CD4-positive, alpha-beta T cell treated with Interleukin-6 for 4 hours (primary cell): ENCODE results near the gene PDE7B.
"Not testable (repeated sequence)": the region's sequence is repeated elsewhere in the genome, so short reads cannot be mapped to it uniquely, and the experiment has no call there.

Experiments
- DNase-seq: peaks from one replicate; pipeline ENCODE4 v3.0.0-alpha.2; 2020; ENCODE audit warnings: mixed read lengths

PDE7B gene

GRCh38 chr6:135852746-135853145 is 1.2 kb downstream of the PDE7B start:
- no peak for DNase-seq

GRCh38 chr6:135853227-135853626 is 1.7 kb downstream of the PDE7B start:
- DNase-seq, result no peak

GRCh38 chr6:135853986-135854385 is 2.5 kb downstream of the PDE7B start:
- DNase-seq, result no peak

- no peak for DNase-seq
Observed at GRCh38 chr6:135854799-135855198, 3.3 kb downstream of the PDE7B start.

- no peak for DNase-seq
Observed at GRCh38 chr6:135858931-135859330, 7.4 kb downstream of the PDE7B start.

GRCh38 chr6:135860361-135860760 is 8.9 kb downstream of the PDE7B start:
- no peak for DNase-seq

GRCh38 chr6:135861189-135861588 is 9.7 kb downstream of the PDE7B start:
- no peak for DNase-seq

GRCh38 chr6:135864929-135865328 is 13.4 kb downstream of the PDE7B start:
- not testable (repeated sequence) for DNase-seq

- DNase-seq, result no peak
Observed at GRCh38 chr6:135866445-135867123, 15.1 kb downstream of the PDE7B start.

- no peak for DNase-seq
Observed at GRCh38 chr6:135867332-135867731, 15.8 kb downstream of the PDE7B start.

GRCh38 chr6:135869857-135870256 is 18.4 kb downstream of the PDE7B start:
- no peak for DNase-seq

- no peak for DNase-seq
Observed at GRCh38 chr6:135870722-135871121, 19.2 kb downstream of the PDE7B start.

- DNase-seq, result no peak
Observed at GRCh38 chr6:135871296-135871695, 19.8 kb downstream of the PDE7B start.

GRCh38 chr6:135871878-135872277 is 20.4 kb downstream of the PDE7B start:
- no peak for DNase-seq

GRCh38 chr6:135875446-135875845 is 23.9 kb downstream of the PDE7B start:
- DNase-seq, result no peak

- peak; percentile 18 for DNase-seq
Observed at GRCh38 chr6:135876058-135876457, 24.6 kb downstream of the PDE7B start.

GRCh38 chr6:135877666-135878065 is 26.2 kb downstream of the PDE7B start:
- no peak for DNase-seq

GRCh38 chr6:135880066-135880972 is 28.8 kb downstream of the PDE7B start:
- peak; percentile 66 for DNase-seq

GRCh38 chr6:135883045-135883444 is 31.5 kb downstream of the PDE7B start:
- DNase-seq, result no peak

- DNase-seq, result no peak
Observed at GRCh38 chr6:135883536-135883935, 32.0 kb downstream of the PDE7B start.

- no peak for DNase-seq
Observed at GRCh38 chr6:135884136-135884535, 32.6 kb downstream of the PDE7B start.

GRCh38 chr6:135887069-135887468 is 35.6 kb downstream of the PDE7B start:
- no peak for DNase-seq

- DNase-seq, result no peak
Observed at GRCh38 chr6:135888818-135889217, 37.3 kb downstream of the PDE7B start.

- no peak for DNase-seq
Observed at GRCh38 chr6:135890876-135891275, 39.4 kb downstream of the PDE7B start.
